Measurements from ENCODE around the gene SKI. TPM values are rescaled to one million over a fixed set of nuclear protein-coding genes. Genes with fewer than 3 reads are reported as not detected.

The SKI gene
- total and polyA plus RNA-seq, 2 of the 8 experiments (the other 6 are each of a cell fraction or from before 2014, with no cell fraction given), result 8.3 to 87.6 TPM

DNA sequence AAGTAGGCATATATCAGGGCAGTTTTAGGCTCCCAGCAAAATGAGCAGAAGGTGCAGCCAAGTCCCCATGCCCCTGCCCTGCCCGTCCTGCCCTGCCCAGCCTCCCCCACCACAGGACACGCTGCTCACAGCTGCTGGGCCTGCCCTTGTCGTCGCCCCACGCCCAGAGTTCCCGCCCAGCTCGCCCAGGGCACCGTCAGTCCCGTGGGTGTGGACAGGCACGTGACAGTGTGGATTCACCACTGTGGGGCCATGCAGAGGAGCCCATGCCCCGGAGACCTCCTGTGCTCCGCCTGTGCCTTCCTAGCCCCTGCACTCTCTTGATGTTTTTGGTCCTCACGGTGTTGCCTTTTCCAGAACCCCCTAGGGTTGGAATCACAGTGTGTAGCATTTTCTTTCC lies 40.5 kb upstream of the SKI start:
- Histone ChIP-seq H3K9ac (replicated peaks in 1 of 4; ENCODE audit: extremely low read depth in 1 of 4, low read depth in 3 of 4, low read length in 3 of 4) (no peak overlapping the region), H3K4me2 (ENCODE audit: insufficient read depth in 1 of 2, low read depth in 2 of 2, low read length in 2 of 2) (no peak overlapping the region), H3K36me3 (ENCODE audit: control insufficient read depth in 2 of 4, insufficient read depth in 4 of 4, low read length in 3 of 4) (peaks cover 3 to 7% (median 4%) of the 10 kb centered on the region in 4 experiments; a peak in 6 of 8 replicates), H2BK5ac (ENCODE audit: low read depth, low read length) (no peak overlapping the region), H4K91ac (replicated peaks; ENCODE audit: insufficient read length, low read length) (no peak overlapping the region), H3K4ac (replicated peaks; ENCODE audit: insufficient read length, low read depth, low read length) (no peak overlapping the region), H3K18ac (ENCODE audit: extremely low read depth, low read length) (no peak overlapping the region), H3K9me3 (ENCODE audit: insufficient read depth in 2 of 2, low read depth in 1 of 2, low read length in 1 of 2) (no peaks in the 10 kb centered on the region), H3K4me3 (ENCODE audit: extremely low read depth in 1 of 4, insufficient read depth in 2 of 4, low read depth in 3 of 4, low read length in 4 of 4) (no peak overlapping the region), H4K20me1 (replicated peaks in 1 of 2; ENCODE audit: control insufficient read depth in 1 of 2, insufficient read depth in 2 of 2, low read length in 2 of 2) (peaks cover 4 to 12% of the 10 kb centered on the region in 2 experiments), H4K5ac (ENCODE audit: insufficient read length, low read depth, low read length) (no peak overlapping the region), H2AFZ (ENCODE audit: low read length) (no peak overlapping the region), H3K56ac (replicated peaks; ENCODE audit: insufficient read length, low read depth, low read length) (no peak overlapping the region), H2AK5ac (ENCODE audit: low read depth, low read length) (no peak overlapping the region), H2BK15ac (ENCODE audit: low read length) (no peak overlapping the region), H4K8ac (ENCODE audit: extremely low read depth, insufficient read depth, low read length) (no peak overlapping the region), H3K27me3 (replicated peaks in 1 of 4; ENCODE audit: control insufficient read depth in 3 of 4, extremely low read depth in 1 of 4, insufficient read depth in 3 of 4, low read length in 3 of 4) (no peaks in the 10 kb centered on the region), H2BK20ac (ENCODE audit: low read length) (no peak overlapping the region), H2BK12ac (ENCODE audit: low read depth, low read length) (no peak overlapping the region), H3K27ac (ENCODE audit: low read depth, low read length) (no peak overlapping the region), H3K14ac (ENCODE audit: insufficient read length) (no peak overlapping the region), H2BK120ac (replicated peaks; ENCODE audit: low read depth, low read length) (no peak overlapping the region), H3K23ac (ENCODE audit: insufficient read length) (no peak overlapping the region), H3K79me1 (ENCODE audit: low read depth, low read length) (peaks cover 2% of the 10 kb centered on the region; the same call in 1 of the 2 replicates), H3K79me2 (ENCODE audit: control insufficient read depth in 1 of 2, insufficient read depth in 2 of 2, low read length in 2 of 2) (peaks cover 0 to 15% of the 10 kb centered on the region in 2 experiments; a peak in 1 of 4 replicates), H3K23me2 (ENCODE audit: low read depth, low read length) (peaks cover 5% of the 10 kb centered on the region; the same call in 1 of the 2 replicates), H3K4me1 (replicated peaks in 1 of 4; ENCODE audit: control insufficient read depth in 3 of 4, insufficient read depth in 4 of 4, low read length in 3 of 4) (peaks cover 0 to 8% (median 3%) of the 10 kb centered on the region in 4 experiments; a peak in 5 of 7 replicates)
- ChIA-PET POLR2A (ENCODE audit: partially characterized antibody) (interaction anchor here (0.8 to 1.8 kb wide), 8 partner anchors 8 to 194 kb away, joined by 3 to 5 read pairs (median 4); no protein-coding TSS in a partner anchor), CTCF (ENCODE audit: partially characterized antibody) (interaction anchor here (0.6 to 14.1 kb wide), 5 partner anchors 12 to 313 kb away, joined by 3 to 154 read pairs (median 4); no protein-coding TSS in a partner anchor)
- 96% methylated on average over 13 of the region's 13 CpGs; no CpG with 5 or more reads in 1 of the 2 experiments for WGBS, 2 experiments (ENCODE audit: extremely low coverage in 1 of 2, insufficient coverage in 1 of 2, insufficient read length in 1 of 2, insufficient replicate concordance in 2 of 2, low coverage in 1 of 2, low lambda C conversion rate in 2 of 2, missing lambda C conversion rate in 1 of 2)
- no peak for TF ChIP-seq TAF7 (optimal IDR thresholded peaks at IDR 0.05; ENCODE audit: borderline replicate concordance, low read depth, low read length)
- TF ChIP-seq BRCA1 (IDR thresholded peaks at IDR 0.05; ENCODE audit: low read depth, low read length), result no peak
- no peak for TF ChIP-seq E2F6 (IDR thresholded peaks at IDR 0.05)
- no peak for TF ChIP-seq HDAC2 (IDR thresholded peaks at IDR 0.05; ENCODE audit: borderline replicate concordance in 1 of 2, low read depth in 2 of 2, low read length in 2 of 2)
- no peak for TF ChIP-seq TBP (IDR thresholded peaks at IDR 0.05; ENCODE audit: low read depth, low read length)
- no peak for TF ChIP-seq POLR2A (IDR thresholded peaks at IDR 0.05; ENCODE audit: control extremely low read depth in 1 of 2, low read depth in 2 of 2, low read length in 2 of 2)
- TF ChIP-seq YY1 (IDR thresholded peaks at IDR 0.05; ENCODE audit: low read depth, low read length), result no peak
- no peak for TF ChIP-seq NRF1 (IDR thresholded peaks at IDR 0.05; ENCODE audit: low read depth, low read length)
- TF ChIP-seq CBX8 (IDR thresholded peaks at IDR 0.05; ENCODE audit: borderline replicate concordance, low read depth, low read length), result no peak
- DNase-seq (ENCODE audit: low read depth in 1 of 2, low spot score in 2 of 2) (no peak), FAIRE-seq (no peak)

Measured in H1 (cell line).